Uterus (tissue), 4 donors: ENCODE results near the gene DENND1A. TPM values are rescaled to one million over a fixed set of nuclear protein-coding genes. Genes with fewer than 3 reads are reported as not detected.

Source experiments
- DNase-seq, 2 donors: peaks; one replicate each; pipeline ENCODE4 v3.0.0-alpha.2; 2019 to 2020
- H3K27ac ChIP-seq, 2 donors: fragments of 200-600 bp; sonication (generic); 1 replicate in 1 of 2; 2 replicates in 1 of 2; pipeline ENCODE4 v1.5.1; 2016 to 2018
- H3K27me3 ChIP-seq, 2 donors: fragments of 200-600 bp; sonication (generic); one replicate each; pipeline ENCODE4 v1.5.1; 2018 to 2019; ENCODE audit warnings: control low read depth in 1 of 2
- H3K36me3 ChIP-seq, 2 donors: fragments of 200-600 bp; sonication (generic); one replicate each; pipeline ENCODE4 v1.5.1; 2019; ENCODE audit warnings: control low read depth in 1 of 2
- H3K4me1 ChIP-seq, 2 donors: fragments of 200-600 bp; sonication (generic); one replicate each; pipeline ENCODE4 v1.5.1; 2018 to 2019; ENCODE audit warnings: control low read depth in 1 of 2
- H3K4me3 ChIP-seq, 2 donors: fragments of 200-600 bp; sonication (generic); 1 replicate in 1 of 2; 2 replicates in 1 of 2; pipeline ENCODE4 v1.5.1; 2018 to 2019; ENCODE audit warnings: mild to moderate bottlenecking in 1 of 2
- H3K9me3 ChIP-seq, 2 donors: fragments of 200-600 bp; sonication (generic); one replicate each; pipeline ENCODE4 v1.5.1; 2019; ENCODE audit warnings: control low read depth in 1 of 2
- CTCF ChIP-seq, 4 experiments: fragments of 200-600 bp in 2 of 4; fragments of 450-650 bp in 2 of 4; sonication (generic) in 2 of 4; IDR thresholded peaks; one replicate each; pipeline ENCODE4 v1.5.1; 2016 to 2019; ENCODE audit warnings: antibody characterized with exemption in 4 of 4, mild to moderate bottlenecking in 2 of 4, moderate library complexity in 1 of 4
- POLR2A ChIP-seq, 2 donors: fragments of 450-650 bp; IDR thresholded peaks; one replicate each; pipeline ENCODE4 v1.6.1; 2016; ENCODE audit warnings: antibody characterized with exemption in 2 of 2, mild to moderate bottlenecking in 1 of 2, moderate library complexity in 1 of 2
- intact Hi-C: fragments of 100-400 bp; cut with DNase I; formaldehyde crosslinking; loops from one replicate; pipeline ENCODE4 v1.15.1; 2023; ENCODE audit warnings: low total_unique reads
- total RNA-seq, 4 donors: library from RNA; depleted of rRNA in 3 of 4; stranded (reverse); fragments of >200 nt in 3 of 4; gene quantifications; one replicate each; pipeline versions ENCODE4 v1.1.0 to v1.2.4, GENCODE V29; 2014 to 2023
- donor health status: DM: yes; HTN: yes; CAD: no.

DENND1A gene
- total RNA-seq, 4 donors from 2014 or later, result 10.8 to 34.5 (median 22.6) TPM

- Histone ChIP-seq H3K36me3 (no peaks in the 10 kb centered on the region), H3K27ac (no peak overlapping the region), H3K4me3 (no peak overlapping the region), H3K27me3 (no peaks in the 10 kb centered on the region), H3K4me1 (no peaks in the 10 kb centered on the region), H3K9me3 (no peaks in the 10 kb centered on the region)
- DNase-seq, result no peak
- intact Hi-C loops, result no loop called here
- no peak for TF ChIP-seq POLR2A (IDR thresholded peaks at IDR 0.05)
- TF ChIP-seq CTCF (IDR thresholded peaks at IDR 0.05), result no peak
Observed at GRCh38 chr9:123423311-123423640, 506.6 kb downstream of the DENND1A start.

- no peak for TF ChIP-seq POLR2A (IDR thresholded peaks at IDR 0.05)
- no peak for TF ChIP-seq CTCF (IDR thresholded peaks at IDR 0.05)
- no peak for DNase-seq
- Histone ChIP-seq H3K36me3 (no peaks in the 10 kb centered on the region), H3K27me3 (no peaks in the 10 kb centered on the region), H3K4me3 (no peak overlapping the region), H3K9me3 (no peaks in the 10 kb centered on the region), H3K27ac (no peak overlapping the region), H3K4me1 (no peaks in the 10 kb centered on the region)
- intact Hi-C loops, result no loop called here
Observed at GRCh38 chr9:123422635-123423310, 507.2 kb downstream of the DENND1A start.

GRCh38 chr9:123421801-123422455, 508.0 kb downstream of the DENND1A start:
- Histone ChIP-seq H3K27me3 (no peaks in the 10 kb centered on the region), H3K27ac (no peak overlapping the region), H3K36me3 (no peaks in the 10 kb centered on the region), H3K4me3 (no peak overlapping the region), H3K4me1 (no peaks in the 10 kb centered on the region), H3K9me3 (no peaks in the 10 kb centered on the region)
- no peak for DNase-seq
- intact Hi-C loops, result no loop called here
- no peak for TF ChIP-seq CTCF (IDR thresholded peaks at IDR 0.05)

- Histone ChIP-seq H3K27me3 (no peaks in the 10 kb centered on the region), H3K9me3 (no peaks in the 10 kb centered on the region), H3K4me3 (no peak overlapping the region), H3K4me1 (no peaks in the 10 kb centered on the region), H3K27ac (no peak overlapping the region), H3K36me3 (no peaks in the 10 kb centered on the region)
- DNase-seq, result no peak
- TF ChIP-seq CTCF (IDR thresholded peaks at IDR 0.05) (no peak), POLR2A (IDR thresholded peaks at IDR 0.05) (no peak)
- intact Hi-C loops, result no loop called here
Observed at GRCh38 chr9:123421186-123421585, 508.7 kb downstream of the DENND1A start.

- intact Hi-C loops, result no loop called here
- no peak for TF ChIP-seq POLR2A (IDR thresholded peaks at IDR 0.05)
- no peak for TF ChIP-seq CTCF (IDR thresholded peaks at IDR 0.05)
- no peak for DNase-seq
- no peak overlapping the region for H3K4me3 ChIP-seq
- H3K27me3 ChIP-seq, result no peaks in the 10 kb centered on the region
- no peaks in the 10 kb centered on the region for H3K4me1 ChIP-seq
- no peaks in the 10 kb centered on the region for H3K9me3 ChIP-seq
- no peak overlapping the region for H3K27ac ChIP-seq
- H3K36me3 ChIP-seq, result no peaks in the 10 kb centered on the region
Observed at GRCh38 chr9:123420592-123421111, 509.3 kb downstream of the DENND1A start.
